Sigmoid colon (tissue), 7 donors: ENCODE results near the gene SAMHD1. TPM values are rescaled to one million over a fixed set of nuclear protein-coding genes. Genes with fewer than 3 reads are reported as not detected.
"Not testable (repeated sequence)": the region's sequence is repeated elsewhere in the genome, so short reads cannot be mapped to it uniquely, and the experiment has no call there.

Experiments used
- DNase-seq: peaks from one replicate; pipeline ENCODE4 v3.0.0-alpha.2; 2019
- H3K27ac ChIP-seq, 4 donors: fragments of 200-600 bp; sonication (generic); one replicate each; pipeline ENCODE4 v1.5.1; 2016 to 2019; ENCODE audit warnings: mild to moderate bottlenecking in 1 of 4
- H3K27me3 ChIP-seq, 3 donors: fragments of 200-600 bp; sonication (generic); one replicate each; pipeline ENCODE4 v1.5.1; 2019; ENCODE audit warnings: mild to moderate bottlenecking in 1 of 3
- H3K36me3 ChIP-seq, 4 donors: fragments of 200-600 bp; sonication (generic); one replicate each; pipeline ENCODE4 v1.5.1; 2016 to 2019
- H3K4me1 ChIP-seq, 4 donors: fragments of 200-600 bp; sonication (generic); one replicate each; pipeline ENCODE4 v1.5.1; 2017 to 2019
- H3K4me3 ChIP-seq, 4 donors: fragments of 200-600 bp; sonication (generic); one replicate each; pipeline ENCODE4 v1.5.1; 2017 to 2019; ENCODE audit warnings: mild to moderate bottlenecking in 2 of 4, moderate library complexity in 1 of 4
- H3K9me3 ChIP-seq, 4 donors: fragments of 200-600 bp in 3 of 4; sonication (generic) in 3 of 4; one replicate each; pipeline versions ENCODE4 v1.5.1 to v1.6.1; 2013 to 2019
- CTCF ChIP-seq, 4 experiments: fragments of 450-650 bp in 3 of 4; fragments of 200-600 bp in 1 of 4; IDR thresholded peaks; one replicate each; pipeline ENCODE4 v1.5.1; 2016 to 2019; ENCODE audit warnings: antibody characterized with exemption in 4 of 4, mild to moderate bottlenecking in 3 of 4, moderate library complexity in 2 of 4
- EP300 ChIP-seq, 4 donors: sonication (generic); formaldehyde crosslinking; IDR thresholded peaks; one replicate each; pipeline ENCODE4 v1.6.1; 2017; ENCODE audit warnings: antibody characterized with exemption in 4 of 4
- POLR2A ChIP-seq, 2 donors: fragments of 450-650 bp; IDR thresholded peaks; one replicate each; pipeline ENCODE4 v1.6.1; 2016; ENCODE audit warnings: antibody characterized with exemption in 2 of 2, mild to moderate bottlenecking in 2 of 2, moderate library complexity in 2 of 2
- POLR2AphosphoS5 ChIP-seq, 4 donors: sonication (generic); formaldehyde crosslinking; IDR thresholded peaks; one replicate each; pipeline ENCODE4 v1.6.1; 2017; ENCODE audit warnings: antibody characterized with exemption in 4 of 4
- WGBS, 2 donors: extraction: QIAGEN DNeasy Blood & Tissue Kit; methylation state at CpG; one replicate each; pipeline ENCODE4 v1.1.7; 2013; 5-methylcytosine and 5-hydroxymethylcytosine counted together
- intact Hi-C: fragments of 100-400 bp; cut with DNase I; formaldehyde crosslinking; loops from one replicate; pipeline ENCODE4 v1.15.1; 2023
- polyA plus RNA-seq, 3 donors: library from polyadenylated mRNA; stranded (reverse); fragments of 200-250 nt; gene quantifications; one replicate each; pipeline ENCODE4 v1.2.3, GENCODE V29; 2013
- total RNA-seq, 4 donors: library from RNA; depleted of rRNA; stranded (reverse); fragments of >200 nt; gene quantifications; one replicate each; pipeline ENCODE4 v1.1.0, GENCODE V29; 2016
- donor health status: healthy with polysubstance abuse.
- donor health status: Bipolar disorder and iron deficiency.
- donor health status: healthy.

SAMHD1 gene
- total and polyA plus RNA-seq, 7 donors = 27.0 to 179 (median 89.6) TPM

DNA sequence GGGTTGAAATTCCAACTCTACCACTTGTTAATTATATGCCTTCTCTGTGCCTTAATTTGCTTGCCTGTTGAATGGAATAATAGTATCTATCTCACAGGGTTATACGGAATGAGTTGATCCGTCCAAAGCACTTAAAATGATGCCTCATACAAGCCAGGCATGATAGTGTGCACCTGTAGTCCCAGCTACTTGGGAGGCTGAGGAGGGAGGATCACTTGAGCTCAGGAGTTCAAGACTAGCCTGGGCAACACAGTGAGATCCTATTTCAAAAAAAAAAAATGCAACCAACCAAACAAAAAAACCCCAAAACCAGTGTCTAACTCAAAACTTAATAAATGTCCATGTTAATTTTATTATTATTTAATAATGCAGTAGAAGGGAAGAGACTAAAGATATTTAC lies 35.3 kb downstream of the SAMHD1 start:
- Histone ChIP-seq H3K36me3 (peaks cover 0 to 80% (median 10%) of the 10 kb centered on the region in 4 donors), H3K9me3 (no peaks in the 10 kb centered on the region), H3K27me3 (no peaks in the 10 kb centered on the region), H3K27ac (no peak overlapping the region), H3K4me1 (no peaks in the 10 kb centered on the region), H3K4me3 (no peak overlapping the region)
- intact Hi-C loops = no loop called here
- WGBS, 2 donors = 96 to 98% methylated on average over 2 of the region's 2 CpGs
- TF ChIP-seq EP300 (IDR thresholded peaks at IDR 0.05) (no peak), POLR2AphosphoS5 (IDR thresholded peaks at IDR 0.05) (no peak), CTCF (IDR thresholded peaks at IDR 0.05) (no peak), POLR2A (IDR thresholded peaks at IDR 0.05) (no peak)
- DNase-seq = no peak

- no peak overlapping the region for H3K4me3 ChIP-seq
- TF ChIP-seq EP300 (IDR thresholded peaks at IDR 0.05) = no peak
- TF ChIP-seq POLR2A (IDR thresholded peaks at IDR 0.05) = no peak
- no peak for TF ChIP-seq CTCF (IDR thresholded peaks at IDR 0.05)
- TF ChIP-seq POLR2AphosphoS5 (IDR thresholded peaks at IDR 0.05) = no peak
- no peaks in the 10 kb centered on the region for H3K27me3 ChIP-seq
- H3K27ac ChIP-seq = no peak overlapping the region
- H3K9me3 ChIP-seq = no peaks in the 10 kb centered on the region
- no peaks in the 10 kb centered on the region for H3K4me1 ChIP-seq
- WGBS, 2 donors = 69 to 85% methylated on average over 4 of the region's 4 CpGs
- H3K36me3 ChIP-seq = peaks cover 0 to 78% (median 22%) of the 10 kb centered on the region in 4 donors
- intact Hi-C loops = loop anchor here (10.0 kb wide), 1 partner anchor 524 kb away; no protein-coding TSS in a partner anchor
- no peak for DNase-seq
Measured at GRCh38 chr20:36908603-36909002, 42.9 kb downstream of the SAMHD1 start.

- WGBS, 2 donors = 96 to 97% methylated on average over 7 of the region's 7 CpGs
- H3K36me3 ChIP-seq = peaks cover 0 to 87% (median 31%) of the 10 kb centered on the region in 4 donors
Measured at GRCh38 chr20:36906086-36906485, 45.4 kb downstream of the SAMHD1 start.

GRCh38 chr20:36905566-36905965 lies 45.9 kb downstream of the SAMHD1 start:
- H3K4me3 ChIP-seq, DNase-seq, H3K27me3 ChIP-seq, H3K4me1 ChIP-seq, H3K9me3 ChIP-seq, H3K27ac ChIP-seq: not testable (repeated sequence)
- 95 to 97% methylated on average over 10 of the region's 10 CpGs for WGBS, 2 donors
- H3K36me3 ChIP-seq = peaks cover 0 to 87% (median 34%) of the 10 kb centered on the region in 4 donors
- intact Hi-C loops = loop anchor here (10.0 kb wide), 1 partner anchor 521 kb away; no protein-coding TSS in a partner anchor

More at GRCh38 chr20:36906086-36906485, 45.4 kb downstream of the SAMHD1 start:
- intact Hi-C loops = loop anchor here (10.0 kb wide), 1 partner anchor 521 kb away; no protein-coding TSS in a partner anchor
- not testable (repeated sequence) for H3K4me3 ChIP-seq, H3K9me3 ChIP-seq, H3K27me3 ChIP-seq, H3K4me1 ChIP-seq, DNase-seq, H3K27ac ChIP-seq

DNA sequence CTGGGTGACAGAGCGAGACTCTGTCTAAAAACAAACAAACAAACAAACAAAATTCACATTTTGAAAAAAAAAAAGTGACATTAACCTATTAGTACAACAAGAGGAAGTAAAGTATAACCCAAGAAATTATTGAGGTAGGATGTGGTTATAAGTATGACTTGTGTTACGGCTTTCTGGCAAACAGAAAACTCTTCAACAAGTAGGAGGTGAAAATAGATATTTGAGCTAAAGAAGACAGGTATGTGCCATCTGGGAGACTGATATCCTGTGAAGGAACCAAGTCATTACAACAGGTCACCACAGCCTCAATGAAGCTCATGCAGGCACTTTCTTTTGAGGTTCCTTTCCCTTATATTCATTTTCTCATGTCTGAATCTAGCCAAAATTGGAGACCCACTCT lies 46.8 kb downstream of the SAMHD1 start:
- TF ChIP-seq EP300 (IDR thresholded peaks at IDR 0.05) = no peak
- no peak for TF ChIP-seq POLR2AphosphoS5 (IDR thresholded peaks at IDR 0.05)
- no peak for TF ChIP-seq CTCF (IDR thresholded peaks at IDR 0.05)
- no peak for TF ChIP-seq POLR2A (IDR thresholded peaks at IDR 0.05)
- Histone ChIP-seq H3K36me3 (peaks cover 0 to 89% (median 33%) of the 10 kb centered on the region in 4 donors), H3K4me1 (no peaks in the 10 kb centered on the region), H3K4me3 (no peak overlapping the region), H3K27me3 (no peaks in the 10 kb centered on the region), H3K9me3 (no peaks in the 10 kb centered on the region), H3K27ac (no peak overlapping the region)
- no peak for DNase-seq
- intact Hi-C loops = loop anchor here (10.0 kb wide), 1 partner anchor 520 kb away; no protein-coding TSS in a partner anchor
- WGBS, 2 donors = 77 to 92% methylated on average over 2 of the region's 2 CpGs

DNA sequence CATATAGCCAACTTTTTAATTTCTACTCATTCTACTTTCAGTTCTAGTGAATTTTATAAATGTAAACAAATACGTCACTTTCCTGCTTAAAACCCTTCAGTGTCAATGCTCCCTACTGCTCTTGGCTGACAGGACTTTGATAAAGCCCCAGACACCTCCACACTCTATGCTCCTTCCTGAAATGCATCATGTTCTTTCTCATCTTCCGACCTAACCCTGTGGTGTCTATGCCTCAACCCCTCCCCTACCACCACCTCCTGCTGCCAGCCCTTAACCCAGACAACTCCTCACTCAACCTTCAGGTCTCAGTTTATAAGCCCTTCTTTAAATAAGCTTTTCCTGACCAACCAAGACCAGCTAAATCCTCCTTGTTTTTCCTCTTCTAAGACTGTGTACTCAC lies 56.5 kb downstream of the SAMHD1 start:
- no peak overlapping the region for H3K4me3 ChIP-seq
- H3K36me3 ChIP-seq = peaks cover 0 to 86% (median 32%) of the 10 kb centered on the region in 4 donors
- 77 to 79% methylated on average over 2 of the region's 2 CpGs for WGBS, 2 donors
- no peaks in the 10 kb centered on the region for H3K27me3 ChIP-seq
- no peaks in the 10 kb centered on the region for H3K9me3 ChIP-seq
- intact Hi-C loops = no loop called here
- no peak for TF ChIP-seq POLR2AphosphoS5 (IDR thresholded peaks at IDR 0.05)
- no peak for TF ChIP-seq POLR2A (IDR thresholded peaks at IDR 0.05)
- no peak for TF ChIP-seq EP300 (IDR thresholded peaks at IDR 0.05)
- no peak for TF ChIP-seq CTCF (IDR thresholded peaks at IDR 0.05)
- H3K27ac ChIP-seq = no peak overlapping the region
- H3K4me1 ChIP-seq = no peaks in the 10 kb centered on the region
- DNase-seq = no peak
